Skeletal muscle cell (primary cell): ENCODE results near the gene RNF181.
"Not testable (repeated sequence)": the region's sequence is repeated elsewhere in the genome, so short reads cannot be mapped to it uniquely, and the experiment has no call there.

ENCODE experiments used
- DNase-seq: peaks from one replicate; pipeline ENCODE4 v3.0.0-alpha.2; 2010; ENCODE audit warnings: low read depth
- H3K4me3 ChIP-seq: 2 replicates; pipeline ENCODE4 v1.5.1; 2011; ENCODE audit warnings: low read depth, mild to moderate bottlenecking, control low read depth, low read length, moderate library complexity

RNF181 gene

DNA sequence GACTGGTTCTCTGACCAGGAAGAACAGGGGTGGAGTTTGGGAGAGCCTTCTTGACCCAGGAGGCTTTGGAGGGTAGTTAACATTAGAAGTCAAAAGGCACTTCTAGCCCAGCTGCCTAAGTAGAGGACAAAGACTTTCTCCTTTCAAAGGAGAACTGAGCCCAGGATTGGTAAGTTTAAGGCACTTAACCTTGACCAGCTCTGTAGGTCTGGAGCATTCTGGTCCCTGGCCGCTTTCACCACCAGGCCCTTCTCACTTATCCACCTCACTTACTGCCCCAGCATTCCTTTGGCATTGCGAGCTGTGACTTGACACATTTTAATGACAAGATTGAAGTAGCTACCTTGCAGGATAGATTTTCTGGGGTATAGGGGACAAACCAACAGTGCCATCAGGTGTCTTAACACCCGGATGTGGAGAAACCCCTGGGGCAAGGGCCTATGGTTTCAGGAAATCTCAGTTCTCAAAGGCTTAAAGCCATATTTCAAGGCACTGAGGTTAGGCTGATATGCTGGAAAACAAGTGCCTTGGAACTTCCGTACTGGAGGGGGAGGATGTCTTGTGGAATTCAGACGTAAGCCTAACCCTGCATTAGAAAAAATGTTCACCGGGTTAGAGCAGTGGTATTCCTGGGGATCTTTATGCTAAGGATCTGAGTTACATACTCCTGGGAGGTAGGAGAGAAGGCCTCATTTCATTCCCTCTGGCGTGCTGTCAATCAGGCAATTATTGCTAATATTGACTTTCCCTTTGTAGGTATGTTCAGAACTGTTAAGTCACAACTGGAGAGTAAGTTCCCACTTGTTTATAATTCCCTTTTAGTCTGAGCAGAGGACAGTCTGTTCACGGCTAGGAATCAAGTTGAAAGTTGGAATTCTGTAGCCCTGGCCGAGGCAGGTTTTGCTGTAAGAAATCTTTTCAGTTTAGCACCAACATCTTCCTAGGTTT lies 12.0 kb downstream of the RNF181 start:
- no peak for DNase-seq
- no peak overlapping the region for H3K4me3 ChIP-seq

DNA sequence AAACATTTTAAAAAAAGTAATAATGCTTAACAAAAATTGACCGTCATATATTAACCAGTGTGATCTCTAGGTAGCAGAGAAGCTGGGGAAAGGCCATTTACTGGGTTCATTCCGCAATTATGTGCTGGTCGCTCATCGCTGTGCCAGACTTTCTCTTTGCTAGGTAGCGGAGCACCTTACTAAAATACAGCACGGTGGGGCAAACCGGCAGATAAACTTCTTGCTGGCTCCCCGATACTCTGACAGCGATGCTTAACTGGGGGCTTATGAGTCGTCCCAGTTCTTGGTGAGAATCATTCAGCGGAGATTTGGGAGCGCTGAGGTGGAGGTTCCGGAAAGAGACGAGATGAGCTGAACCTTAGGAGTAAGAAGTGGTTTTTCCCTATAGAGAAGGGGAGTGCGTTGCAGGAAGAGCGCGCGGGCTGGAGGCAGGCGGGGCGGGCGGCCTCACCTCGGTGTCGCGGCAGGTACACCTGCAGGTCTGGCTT lies 15.7 kb downstream of the RNF181 start:
- peak overlapping the region; percentile 81 for H3K4me3 ChIP-seq
- DNase-seq: no peak

DNA sequence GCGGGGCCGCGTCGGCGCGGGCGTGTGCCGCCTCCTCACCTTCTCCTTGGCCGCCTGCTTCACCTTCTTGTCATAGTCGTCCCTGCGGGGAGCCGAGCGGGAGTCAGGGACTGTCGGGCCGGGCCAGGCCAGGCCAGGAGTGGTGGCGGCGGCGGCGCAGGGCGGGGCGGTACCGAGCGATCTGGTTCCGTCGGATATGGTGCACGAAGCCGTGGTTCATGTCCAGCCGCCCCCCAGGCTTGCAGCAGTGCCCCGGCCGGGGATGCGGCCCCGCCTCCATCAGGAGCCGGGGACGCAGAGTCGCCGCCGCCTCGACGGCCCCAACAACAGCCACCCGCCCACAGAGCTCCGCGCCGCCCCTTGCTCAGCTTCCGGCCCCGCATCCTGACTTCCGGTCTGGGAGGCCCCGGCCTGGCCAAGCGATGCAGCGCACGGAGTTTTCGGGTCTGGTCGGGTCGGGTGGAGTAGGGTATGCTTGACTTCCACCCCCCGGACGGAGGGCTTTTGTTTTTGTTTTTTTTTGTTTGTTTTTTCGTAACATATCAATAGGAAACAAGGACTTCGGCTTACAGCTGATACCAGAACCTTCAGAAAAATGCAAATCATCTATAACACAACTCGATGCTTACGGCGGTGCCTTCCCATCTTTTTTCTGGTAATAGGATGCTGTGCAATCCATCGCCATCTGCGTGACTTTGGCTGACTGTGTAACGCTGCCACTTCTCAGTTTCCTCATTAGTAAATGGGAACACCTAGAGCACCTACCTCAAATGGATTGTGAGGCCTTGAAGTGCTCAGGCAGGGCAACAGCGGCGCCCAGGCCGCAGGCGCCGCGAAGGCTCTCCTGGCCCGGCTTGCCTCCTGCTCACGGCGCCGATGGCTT lies 16.4 kb downstream of the RNF181 start, which contains the start of gene C2orf68:
Gene C2orf68, minus strand, starts transcription at position 362 of the 883 bp plus-strand sequence. Its CDS starts 82 bp downstream, at position 280.
- DNase-seq: peak; percentile 60
- peak within 1 kb of the TSS; percentile 81 for H3K4me3 ChIP-seq

DNA sequence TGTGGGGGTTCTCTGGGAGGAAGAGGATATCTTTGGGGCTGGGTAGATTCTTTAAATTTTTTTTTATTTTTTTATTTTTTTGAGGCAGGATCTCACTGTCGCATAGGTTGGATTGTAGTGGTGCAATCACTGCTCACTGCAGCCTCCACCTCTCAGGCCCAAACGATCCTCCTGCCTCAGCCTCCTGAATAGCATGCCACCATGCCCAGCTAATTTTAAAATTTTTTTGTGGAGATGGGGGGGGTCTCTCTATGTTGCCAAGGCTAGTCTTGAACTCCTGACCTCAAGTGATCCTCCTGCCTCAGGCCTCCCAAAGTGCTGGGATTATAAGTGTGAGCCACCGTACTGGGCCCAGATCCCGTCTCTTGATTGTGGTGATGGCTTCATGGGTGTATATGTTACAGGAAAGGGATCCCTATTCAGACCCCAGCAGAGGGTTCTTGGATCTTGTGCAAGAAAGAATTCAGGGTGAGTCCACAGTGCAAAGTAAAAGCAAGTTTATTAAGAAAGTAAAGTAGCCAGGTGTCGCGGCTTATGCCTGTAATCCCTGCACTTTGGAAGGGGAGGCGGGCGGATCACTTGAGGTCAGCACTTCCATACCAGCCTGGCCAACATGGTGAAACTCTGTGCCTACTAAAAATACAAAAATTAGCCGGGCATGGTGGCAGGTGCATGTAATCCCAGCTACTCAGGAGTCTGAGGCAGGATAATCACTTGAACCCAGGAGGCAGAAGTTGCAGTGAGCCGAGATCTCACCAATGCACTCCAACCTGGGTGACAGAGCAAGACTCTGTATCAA lies 18.4 kb downstream of the RNF181 start:
- no peak overlapping the region for H3K4me3 ChIP-seq
- DNase-seq: no peak

DNA sequence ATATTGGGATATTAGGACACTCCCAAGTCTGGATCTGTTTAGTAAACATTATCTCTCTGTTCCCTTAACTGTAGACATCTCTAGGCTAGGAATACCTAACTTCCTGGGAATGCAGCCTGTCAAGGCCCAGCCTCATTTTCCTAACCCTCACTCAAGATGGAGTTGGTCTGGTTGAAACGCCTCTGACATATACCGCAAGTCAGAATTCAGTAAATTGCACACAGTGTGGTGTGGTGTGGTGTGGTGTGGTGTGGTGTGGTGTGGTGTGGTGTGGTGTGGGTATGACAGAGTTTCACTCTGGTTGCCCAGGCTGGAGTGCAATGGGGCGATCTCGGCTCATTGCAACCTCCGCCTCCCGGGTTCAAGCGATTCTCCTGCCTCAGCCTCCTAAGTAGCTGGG lies 19.2 kb downstream of the RNF181 start:
- not testable (repeated sequence) for H3K4me3 ChIP-seq, DNase-seq

DNA sequence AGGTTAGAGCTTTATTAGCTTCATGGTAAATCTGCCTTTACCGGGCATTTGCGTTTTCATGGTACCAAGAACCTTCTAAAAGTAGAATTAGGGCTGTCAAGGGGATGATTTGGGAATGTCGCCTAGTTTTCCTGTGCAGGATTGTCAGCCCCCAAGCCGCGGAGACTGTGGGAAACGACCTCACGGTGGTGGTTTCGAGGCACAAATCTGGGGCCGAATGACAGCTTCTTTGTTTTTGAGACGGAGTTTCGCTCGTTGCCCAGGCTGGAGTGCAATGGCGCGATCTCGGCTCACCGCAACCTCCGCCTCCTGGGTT lies 19.8 kb downstream of the RNF181 start:
- DNase-seq: no peak
- H3K4me3 ChIP-seq: no peak overlapping the region

DNA sequence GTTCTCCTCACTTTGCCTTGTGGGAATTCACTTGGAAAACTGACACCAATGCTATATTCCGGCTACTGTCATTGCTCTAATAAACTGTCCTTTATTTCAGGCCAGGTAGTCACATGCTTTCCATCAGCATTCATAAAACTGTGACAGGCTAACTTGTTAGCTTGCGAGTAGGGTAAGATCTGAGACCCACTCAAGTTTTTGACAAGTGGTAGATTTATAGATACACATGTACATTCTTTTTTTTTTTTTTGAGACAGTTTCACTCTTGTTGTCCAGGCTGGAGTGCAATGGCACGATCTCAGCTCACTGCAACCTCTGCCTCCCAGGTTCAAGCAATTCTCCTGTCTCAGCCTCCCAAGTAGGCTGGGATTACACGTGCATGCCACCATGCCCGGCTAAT lies 22.2 kb downstream of the RNF181 start:
- DNase-seq, H3K4me3 ChIP-seq: not testable (repeated sequence)

DNA sequence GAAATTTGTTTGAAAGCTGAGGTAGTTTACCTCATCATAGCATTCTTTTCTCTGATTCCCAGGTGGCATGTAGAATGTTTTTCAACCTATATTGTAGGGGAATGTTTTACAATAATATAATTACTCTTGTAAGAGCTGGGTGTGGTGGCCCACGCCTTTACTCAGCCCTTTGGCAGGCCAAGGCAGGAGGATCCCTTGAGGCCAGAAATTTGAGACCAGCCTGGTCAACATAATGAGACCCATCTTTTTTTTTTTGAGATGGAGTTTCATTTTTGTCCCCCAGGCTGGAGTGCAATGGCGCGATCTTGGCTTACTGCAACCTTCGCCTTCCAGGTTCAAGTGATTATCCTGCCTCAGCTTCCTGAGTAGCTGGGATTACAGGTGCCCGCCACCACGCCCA lies 24.1 kb downstream of the RNF181 start:
- H3K4me3 ChIP-seq: no peak overlapping the region
- DNase-seq: no peak

DNA sequence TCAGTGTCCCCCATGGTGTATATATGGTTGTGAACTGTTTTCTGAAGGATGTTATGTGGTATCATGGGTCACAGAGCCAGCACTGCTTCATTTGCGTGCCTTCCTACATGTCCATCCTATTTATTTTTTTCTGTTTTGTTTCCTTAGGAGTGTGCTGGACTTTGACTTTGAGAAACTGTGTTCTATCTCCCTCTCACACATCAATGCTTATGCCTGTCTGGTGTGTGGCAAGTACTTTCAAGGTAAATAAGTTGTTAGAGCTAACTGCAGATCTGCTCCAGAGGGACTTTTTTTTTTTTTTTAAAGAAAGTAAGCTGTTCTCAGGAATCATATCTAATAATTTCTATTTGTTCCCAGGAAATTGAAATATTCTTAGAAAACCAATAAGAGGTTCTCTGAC lies 25.8 kb downstream of the RNF181 start:
- no peak for DNase-seq
- H3K4me3 ChIP-seq: no peak overlapping the region

DNA sequence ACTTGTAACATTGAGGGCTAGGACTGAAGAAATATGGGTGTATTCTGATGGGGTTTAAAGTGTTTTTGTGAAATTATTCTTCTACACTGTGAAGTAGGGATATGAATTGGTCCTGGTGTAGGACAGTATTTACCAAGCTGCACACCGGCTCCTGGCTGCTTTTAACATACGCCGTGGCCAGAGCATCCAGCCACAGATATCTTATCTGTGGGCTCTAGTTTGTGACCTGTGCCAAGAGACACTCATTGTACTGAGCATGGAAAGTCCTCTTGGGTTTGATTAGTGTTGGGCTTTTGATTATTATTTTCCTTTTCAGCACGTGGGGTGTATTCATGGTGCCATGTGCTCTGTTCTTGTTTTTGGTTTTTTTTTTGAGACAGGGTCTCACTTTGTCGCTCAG lies 28.4 kb downstream of the RNF181 start:
- no peak overlapping the region for H3K4me3 ChIP-seq
- DNase-seq: no peak

DNA sequence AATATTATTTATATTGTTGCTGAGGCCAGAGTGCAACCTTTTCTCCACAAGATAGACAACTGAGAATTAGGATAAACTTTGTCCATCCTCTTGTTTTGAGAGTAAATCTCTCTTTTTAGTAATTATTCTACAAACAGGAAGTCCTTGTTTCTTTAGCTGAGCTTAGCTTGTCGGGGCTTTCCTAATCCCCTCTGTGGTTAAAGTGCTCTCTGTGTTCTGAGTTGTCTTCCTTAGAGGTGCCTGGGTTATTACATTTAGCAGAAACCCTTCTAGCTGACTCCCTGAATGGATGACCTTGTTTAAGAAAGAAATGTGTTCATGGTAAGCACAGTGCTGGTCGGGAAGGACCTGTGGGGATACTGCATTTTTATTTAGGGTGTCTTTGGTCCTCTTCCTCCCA lies 33.1 kb downstream of the RNF181 start:
- no peak for DNase-seq
- no peak overlapping the region for H3K4me3 ChIP-seq

DNA sequence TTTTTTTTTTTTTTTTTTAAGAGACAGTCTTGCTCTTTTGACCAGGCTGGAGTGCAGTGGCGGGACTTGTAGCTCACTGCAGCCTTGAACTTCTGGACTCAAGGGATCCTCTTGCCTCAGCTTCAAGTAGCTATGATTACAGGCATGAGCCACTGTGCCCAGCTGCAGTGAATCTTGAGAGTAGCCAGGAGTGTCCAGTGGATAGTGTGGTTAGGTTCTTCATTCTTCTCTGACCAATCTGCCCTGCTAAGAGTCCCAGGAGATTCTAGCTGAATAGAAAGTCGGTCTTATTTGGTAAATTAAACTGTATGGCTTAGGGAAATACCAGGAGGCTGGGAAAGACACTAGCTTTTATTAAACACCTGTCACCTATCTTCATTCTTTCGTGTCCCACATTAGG lies 35.8 kb downstream of the RNF181 start:
- DNase-seq: no peak

DNA sequence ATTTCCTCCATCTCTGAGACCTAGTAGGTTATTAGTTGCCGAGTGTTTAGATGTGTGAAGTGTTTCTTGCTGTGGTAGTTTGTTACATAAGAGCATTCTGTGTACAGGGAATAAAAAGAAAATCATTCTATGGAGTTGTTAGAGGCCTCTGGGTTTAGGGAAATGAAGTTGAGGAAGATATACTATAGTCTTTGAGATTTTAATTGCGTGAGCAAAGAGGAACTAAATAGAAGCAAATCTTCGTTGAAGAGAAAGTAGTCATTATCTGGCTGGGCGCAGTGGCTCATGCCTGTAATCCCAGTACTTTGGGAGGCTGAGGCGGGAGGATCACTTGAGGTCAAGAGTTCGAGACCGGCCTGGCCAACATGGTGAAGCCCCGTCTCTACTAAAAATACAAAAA lies 39.5 kb downstream of the RNF181 start:
- DNase-seq: no peak
- H3K4me3 ChIP-seq: no peak overlapping the region

More for the DNA sequence above, 35.8 kb downstream of the RNF181 start:
- no peak overlapping the region for H3K4me3 ChIP-seq

DNA sequence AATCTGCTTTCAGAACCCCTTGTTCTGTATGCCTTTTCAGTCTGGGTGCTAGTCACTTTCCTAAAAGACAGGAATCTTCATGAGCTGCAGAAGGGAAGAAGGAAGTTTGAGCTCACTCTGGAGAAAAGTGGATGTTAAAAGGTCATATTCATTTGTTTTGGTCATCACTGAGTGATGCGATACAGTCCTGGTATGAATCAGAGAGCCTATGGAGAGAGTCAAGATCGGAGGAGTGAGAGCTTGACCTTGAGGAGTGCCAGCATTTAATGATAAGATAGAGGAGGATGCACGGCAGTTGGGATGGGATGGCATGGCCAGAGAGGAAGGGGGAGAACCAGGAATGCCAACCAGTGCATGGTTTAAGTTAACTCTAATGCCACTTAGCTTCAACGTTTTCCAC lies 40.1 kb downstream of the RNF181 start:
- H3K4me3 ChIP-seq: no peak overlapping the region
- no peak for DNase-seq

DNA sequence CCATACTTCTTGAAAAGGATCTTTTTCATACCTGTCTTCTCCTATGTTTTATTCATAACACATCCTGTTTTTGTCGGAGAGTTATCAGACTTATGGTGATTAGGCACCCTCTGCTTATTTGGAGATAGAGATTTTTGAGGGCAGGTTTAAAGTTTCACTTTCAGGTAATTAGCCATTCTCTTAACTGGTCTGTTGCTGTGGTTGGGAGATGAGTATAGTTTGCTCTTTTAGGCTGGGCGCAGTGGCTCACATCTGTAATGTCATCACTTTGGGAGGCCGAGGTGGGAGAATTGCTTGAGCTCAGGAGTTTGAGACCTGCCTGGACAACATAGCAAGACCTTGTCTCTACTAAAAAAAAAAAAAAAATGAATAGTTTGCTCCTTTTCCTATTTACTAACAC lies 47.2 kb downstream of the RNF181 start:
- DNase-seq: no peak
- no peak overlapping the region for H3K4me3 ChIP-seq

DNA sequence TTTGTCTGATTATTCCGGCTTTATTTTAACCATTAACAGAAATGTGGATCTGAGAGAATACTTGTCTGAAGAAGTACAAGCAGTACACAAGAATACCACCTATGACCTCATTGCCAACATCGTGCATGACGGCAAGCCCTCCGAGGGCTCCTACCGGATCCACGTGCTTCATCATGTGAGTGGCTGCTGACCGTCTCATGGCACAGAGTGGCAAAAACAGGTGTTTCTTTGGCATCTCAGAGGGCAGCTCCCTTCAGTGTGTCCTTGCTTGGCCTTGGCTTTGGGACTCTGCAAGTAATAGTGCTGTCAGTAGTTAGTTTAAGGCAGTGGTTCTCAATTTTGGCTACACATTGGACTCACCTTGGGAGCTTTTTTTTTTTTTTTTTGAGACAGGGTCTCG lies 49.4 kb downstream of the RNF181 start:
- no peak overlapping the region for H3K4me3 ChIP-seq
- no peak for DNase-seq

DNA sequence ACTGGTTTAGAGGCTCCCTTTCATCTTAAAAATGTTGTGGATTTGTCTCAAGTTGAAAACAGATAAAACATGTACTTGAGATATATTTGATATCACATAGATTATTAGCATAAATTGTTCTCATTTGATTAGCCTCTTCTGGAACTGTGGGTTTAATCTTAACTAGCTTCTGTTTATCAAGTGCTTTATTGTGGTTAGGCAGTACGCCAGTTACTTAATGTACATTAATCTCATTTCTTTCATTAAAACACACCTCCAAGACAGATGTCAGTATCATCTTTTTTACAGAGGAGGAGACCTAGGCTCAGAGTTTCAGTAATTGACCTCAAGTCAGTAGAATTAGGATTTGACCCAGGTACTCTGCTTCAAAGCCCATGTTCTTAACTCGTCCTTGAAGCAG lies 50.6 kb downstream of the RNF181 start:
- DNase-seq: no peak
- H3K4me3 ChIP-seq: no peak overlapping the region
